Measurements from ENCODE around the gene SCGB2B2. TPM values are rescaled to one million over a fixed set of nuclear protein-coding genes. Genes with fewer than 3 reads are reported as not detected.

Gene SCGB2B2
- total RNA-seq, 2 donors from 2014 or later: 0.37 TPM; not detected in 1

DNA sequence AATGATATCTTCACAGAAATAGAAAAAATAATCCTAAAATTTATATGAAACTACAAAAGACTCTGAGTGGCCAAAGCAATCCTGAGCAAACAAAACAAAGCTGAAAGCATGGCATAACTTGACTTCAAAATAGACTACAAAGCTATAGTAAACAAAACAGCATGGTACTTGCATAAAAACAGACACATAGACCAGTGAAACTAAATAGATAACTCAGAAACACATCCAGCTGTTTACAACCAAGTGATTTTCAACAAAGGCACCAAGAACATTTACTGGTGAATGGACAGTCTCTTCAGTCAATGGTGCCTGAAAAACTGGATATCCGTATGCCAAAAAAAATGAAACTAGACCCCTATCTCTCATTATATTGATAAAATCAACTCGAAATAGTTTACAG, 25.2 kb downstream of the SCGB2B2 start:
- H3K27me3 ChIP-seq: no peaks in the 10 kb centered on the region
- no peaks in the 10 kb centered on the region for H3K4me1 ChIP-seq
- DNase-seq (ENCODE audit: low spot score): no peak
- no peak overlapping the region for H3K4me3 ChIP-seq
- no peak for TF ChIP-seq CTCF (IDR thresholded peaks at IDR 0.05)
- H3K9me3 ChIP-seq: peaks cover 0 to 9% of the 10 kb centered on the region in 2 donors
- H3K36me3 ChIP-seq: no peaks in the 10 kb centered on the region
- H3K27ac ChIP-seq: no peak overlapping the region

GRCh38 chr19:34649886-34650543, 26.9 kb downstream of the SCGB2B2 start:
- Histone ChIP-seq H3K4me3 (no peak overlapping the region), H3K27ac (no peak overlapping the region), H3K4me1 (peaks cover 0 to 5% of the 10 kb centered on the region in 2 donors), H3K36me3 (no peaks in the 10 kb centered on the region), H3K9me3 (peaks cover 0 to 9% of the 10 kb centered on the region in 2 donors), H3K27me3 (no peaks in the 10 kb centered on the region)
- DNase-seq (ENCODE audit: low spot score): no peak
- TF ChIP-seq CTCF (IDR thresholded peaks at IDR 0.05): no peak

DNA sequence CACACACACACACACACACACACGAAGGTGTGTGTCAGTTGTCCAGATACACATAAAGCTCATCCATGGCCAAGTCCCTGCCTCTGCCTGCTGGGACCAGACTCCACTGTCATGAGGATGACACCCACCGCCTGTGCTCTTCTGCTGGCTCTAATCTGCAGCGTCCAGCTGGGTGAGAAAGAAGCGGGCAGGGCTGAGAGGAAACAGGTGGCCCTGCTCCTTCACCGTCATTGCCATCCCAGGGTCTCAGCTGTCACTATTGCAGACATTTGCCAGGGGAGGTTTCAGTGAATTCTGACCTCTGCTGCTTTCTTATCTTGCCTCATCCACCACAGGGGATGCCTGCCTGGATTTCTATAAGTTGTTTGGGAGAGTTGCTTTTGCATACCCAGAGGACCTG, 31.4 kb downstream of the SCGB2B2 start:
- Histone ChIP-seq H3K4me1 (peaks cover 0 to 5% of the 10 kb centered on the region in 2 donors), H3K27me3 (no peaks in the 10 kb centered on the region), H3K27ac (no peak overlapping the region), H3K4me3 (no peak overlapping the region), H3K36me3 (no peaks in the 10 kb centered on the region), H3K9me3 (no peaks in the 10 kb centered on the region)
- TF ChIP-seq CTCF (IDR thresholded peaks at IDR 0.05): no peak
- DNase-seq (ENCODE audit: low spot score): no peak

DNA sequence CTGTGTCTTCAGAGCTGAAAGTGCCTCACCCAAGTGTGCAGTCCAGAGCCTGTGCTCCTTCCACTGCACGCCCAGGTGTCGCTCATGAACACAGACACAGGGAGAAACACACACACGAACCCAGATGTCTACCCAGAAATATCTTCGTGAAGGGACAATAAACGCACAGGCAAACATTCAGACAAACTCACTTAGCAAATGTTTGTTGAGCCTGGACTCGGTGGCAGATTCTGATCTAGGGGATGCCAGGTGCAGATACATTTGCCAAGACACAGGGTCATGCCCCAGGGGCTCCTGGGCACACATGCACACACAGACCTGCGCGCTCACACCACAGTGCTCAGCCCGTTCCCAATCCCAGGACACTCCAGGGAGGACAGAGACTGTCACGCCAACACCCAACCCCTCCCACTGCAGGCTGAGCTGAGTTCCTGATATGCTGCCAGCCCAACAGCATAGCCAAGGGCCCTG, 31.9 kb downstream of the SCGB2B2 start:
- H3K27me3 ChIP-seq: no peaks in the 10 kb centered on the region
- TF ChIP-seq CTCF (IDR thresholded peaks at IDR 0.05): no peak
- H3K27ac ChIP-seq: no peak overlapping the region
- peaks cover 0 to 5% of the 10 kb centered on the region in 2 donors for H3K4me1 ChIP-seq
- no peak for DNase-seq (ENCODE audit: low spot score)
- H3K4me3 ChIP-seq: no peak overlapping the region
- H3K36me3 ChIP-seq: no peaks in the 10 kb centered on the region
- H3K9me3 ChIP-seq: no peaks in the 10 kb centered on the region

DNA sequence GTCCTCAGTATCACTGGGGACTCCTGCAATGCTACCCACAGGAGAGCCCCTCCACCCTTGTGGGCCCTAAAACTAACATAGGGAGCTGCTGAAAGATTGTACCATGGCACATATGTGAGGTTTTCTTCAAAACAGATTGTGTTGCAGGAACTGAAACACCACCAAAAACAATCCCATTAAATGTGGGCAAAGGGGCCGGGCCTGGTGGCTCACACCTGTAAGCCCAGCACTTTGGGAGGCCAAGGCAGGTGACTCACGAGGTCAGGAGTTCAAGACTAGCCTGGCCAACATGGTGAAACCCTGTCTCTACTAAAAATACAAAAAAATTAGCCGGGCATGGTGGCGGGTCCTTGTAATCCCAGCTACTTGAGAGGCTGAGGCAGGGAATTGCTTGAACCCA, 34.7 kb downstream of the SCGB2B2 start:
- H3K4me1 ChIP-seq: peaks cover 0 to 5% of the 10 kb centered on the region in 2 donors
- no peak for DNase-seq (ENCODE audit: low spot score)
- no peaks in the 10 kb centered on the region for H3K9me3 ChIP-seq
- no peaks in the 10 kb centered on the region for H3K27me3 ChIP-seq
- H3K36me3 ChIP-seq: no peaks in the 10 kb centered on the region
- no peak for TF ChIP-seq CTCF (IDR thresholded peaks at IDR 0.05)
- no peak overlapping the region for H3K27ac ChIP-seq
- H3K4me3 ChIP-seq: no peak overlapping the region
